Measurements from ENCODE around the gene CNGA2. TPM values are rescaled to one million over a fixed set of nuclear protein-coding genes. Genes with fewer than 3 reads are reported as not detected.

CNGA2 gene
- total RNA-seq, 4 donors from 2014 or later = not detected

GRCh38 chrX:151771726-151772125 lies 37.2 kb downstream of the CNGA2 start:
- H3K27me3 ChIP-seq = no peaks in the 10 kb centered on the region
- no peak for TF ChIP-seq CTCF (IDR thresholded peaks at IDR 0.05)
- no peak for TF ChIP-seq POLR2A (IDR thresholded peaks at IDR 0.05)
- intact Hi-C loops (cut with DNase I) = no loop called here
- 75 to 86% methylated on average over 3 of the region's 3 CpGs for WGBS, 2 donors
- no peaks in the 10 kb centered on the region for H3K9me3 ChIP-seq
- H3K36me3 ChIP-seq = no peaks in the 10 kb centered on the region
- H3K27ac ChIP-seq = no peak overlapping the region
- no peaks in the 10 kb centered on the region for H3K4me1 ChIP-seq
- DNase-seq = no peak
- H3K4me3 ChIP-seq (replicated peaks in 1 of 3) = no peak overlapping the region

GRCh38 chrX:151773434-151773833 lies 38.9 kb downstream of the CNGA2 start:
- Histone ChIP-seq H3K9me3 (no peaks in the 10 kb centered on the region), H3K27me3 (no peaks in the 10 kb centered on the region), H3K4me1 (no peaks in the 10 kb centered on the region), H3K36me3 (no peaks in the 10 kb centered on the region), H3K4me3 (replicated peaks in 1 of 3) (no peak overlapping the region), H3K27ac (no peak overlapping the region)
- DNase-seq = no peak
- no peak for TF ChIP-seq CTCF (IDR thresholded peaks at IDR 0.05)
- TF ChIP-seq POLR2A (IDR thresholded peaks at IDR 0.05) = no peak
- 76 to 98% methylated on average over 5 of the region's 5 CpGs for WGBS, 2 donors
- intact Hi-C loops (cut with DNase I) = no loop called here

GRCh38 chrX:151774421-151774820 lies 39.9 kb downstream of the CNGA2 start:
- TF ChIP-seq POLR2A (IDR thresholded peaks at IDR 0.05) (no peak), CTCF (IDR thresholded peaks at IDR 0.05) (no peak)
- no peak for DNase-seq
- WGBS, 2 donors = 77 to 87% methylated on average over 3 of the region's 3 CpGs
- H3K27me3 ChIP-seq = no peaks in the 10 kb centered on the region
- no peak overlapping the region for H3K27ac ChIP-seq
- no peaks in the 10 kb centered on the region for H3K9me3 ChIP-seq
- intact Hi-C loops (cut with DNase I) = no loop called here
- no peaks in the 10 kb centered on the region for H3K4me1 ChIP-seq
- no peak overlapping the region for H3K4me3 ChIP-seq (replicated peaks in 1 of 3)
- H3K36me3 ChIP-seq = no peaks in the 10 kb centered on the region

GRCh38 chrX:151776181-151776731 lies 41.7 kb downstream of the CNGA2 start:
- Histone ChIP-seq H3K27ac (no peak overlapping the region), H3K27me3 (no peaks in the 10 kb centered on the region), H3K4me3 (replicated peaks in 1 of 3) (no peak overlapping the region), H3K4me1 (no peaks in the 10 kb centered on the region), H3K9me3 (no peaks in the 10 kb centered on the region), H3K36me3 (no peaks in the 10 kb centered on the region)
- TF ChIP-seq CTCF (IDR thresholded peaks at IDR 0.05) = no peak
- no peak for TF ChIP-seq POLR2A (IDR thresholded peaks at IDR 0.05)
- WGBS, 2 donors = 65 to 69% methylated on average over 9 to 10 of the region's 13 CpGs
- DNase-seq = no peak
- intact Hi-C loops (cut with DNase I) = no loop called here

- 64 to 80% methylated on average over 5 of the region's 5 CpGs for WGBS, 2 donors
- H3K36me3 ChIP-seq = no peaks in the 10 kb centered on the region
- intact Hi-C loops (cut with DNase I) = no loop called here
These were observed 42.4 kb downstream of the CNGA2 start for GRCh38 chrX:151776936-151777335.

More at GRCh38 chrX:151776936-151777335, 42.4 kb downstream of the CNGA2 start:
- H3K9me3 ChIP-seq = no peaks in the 10 kb centered on the region
- no peak for DNase-seq
- H3K4me3 ChIP-seq (replicated peaks in 1 of 3) = no peak overlapping the region
- H3K27ac ChIP-seq = no peak overlapping the region
- H3K4me1 ChIP-seq = no peaks in the 10 kb centered on the region
- TF ChIP-seq CTCF (IDR thresholded peaks at IDR 0.05) (no peak), POLR2A (IDR thresholded peaks at IDR 0.05) (no peak)
- H3K27me3 ChIP-seq = no peaks in the 10 kb centered on the region
